Measurements from ENCODE around the gene THOC6.
A peak's percentile ranks its signal among the peaks of the same experiment; 100 is the strongest.
"Not testable (repeated sequence)": the region's sequence is repeated elsewhere in the genome, so short reads cannot be mapped to it uniquely, and the experiment has no call there.

The THOC6 gene

DNA sequence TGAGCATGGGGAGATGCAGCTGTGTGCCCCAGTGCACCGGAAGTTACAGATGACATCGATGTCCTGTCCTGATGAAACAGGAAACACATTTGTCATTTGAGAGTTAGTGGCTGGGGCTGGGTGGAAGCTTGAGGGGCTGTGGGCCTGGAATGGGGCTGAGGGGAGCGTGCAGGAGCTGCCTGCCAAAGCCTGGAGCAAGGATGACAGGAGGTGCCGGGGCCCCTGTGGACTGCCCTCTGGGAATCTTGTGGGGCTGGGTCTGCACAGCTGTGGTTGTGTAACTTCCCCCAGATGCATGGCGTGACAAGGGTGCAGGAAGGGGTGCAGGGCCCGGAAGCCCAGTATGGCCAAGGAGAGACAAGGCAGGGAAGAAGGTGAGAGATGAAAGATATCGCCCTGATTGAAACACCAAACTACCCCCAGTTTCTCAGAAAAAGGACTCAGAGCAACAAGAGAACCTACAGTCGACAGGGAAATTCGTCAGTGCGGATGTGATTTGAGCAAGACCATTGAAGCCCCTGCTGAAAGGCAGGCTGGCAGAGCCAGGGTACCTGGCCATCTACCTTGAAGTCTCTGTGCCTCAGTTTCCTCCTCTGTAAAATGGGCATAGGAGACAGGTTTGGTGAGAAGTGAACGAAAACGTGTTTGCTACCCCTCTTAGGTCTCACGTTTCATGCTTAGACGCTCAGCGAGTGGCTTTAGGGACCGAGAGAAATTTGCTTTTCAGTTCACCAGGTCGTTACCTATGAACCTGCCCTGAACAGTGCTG lies 31.3 kb downstream of the THOC6 start:
- DNase-seq (ENCODE audit: low read depth): no peak

DNA sequence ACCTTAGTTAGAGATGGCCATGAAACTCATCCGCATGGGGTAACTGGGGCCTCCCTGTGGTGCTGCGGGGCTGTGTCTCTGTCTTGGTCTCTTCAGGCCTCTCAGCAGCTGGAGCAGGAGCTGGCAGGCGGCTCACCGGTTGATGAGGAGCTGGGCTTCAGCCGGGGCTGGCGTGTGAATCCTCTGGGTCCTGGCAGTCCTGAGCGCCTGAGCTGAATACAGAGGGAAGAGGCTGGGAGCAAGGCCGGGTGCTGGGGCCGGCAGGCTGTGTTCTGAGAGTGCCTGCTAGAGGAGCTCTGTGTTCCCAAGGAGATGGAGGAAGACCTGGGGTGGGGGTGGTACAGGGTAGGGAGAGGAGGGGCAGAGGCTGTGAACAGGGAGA lies 31.9 kb downstream of the THOC6 start:
- not testable (repeated sequence) for DNase-seq (ENCODE audit: low read depth)

DNA sequence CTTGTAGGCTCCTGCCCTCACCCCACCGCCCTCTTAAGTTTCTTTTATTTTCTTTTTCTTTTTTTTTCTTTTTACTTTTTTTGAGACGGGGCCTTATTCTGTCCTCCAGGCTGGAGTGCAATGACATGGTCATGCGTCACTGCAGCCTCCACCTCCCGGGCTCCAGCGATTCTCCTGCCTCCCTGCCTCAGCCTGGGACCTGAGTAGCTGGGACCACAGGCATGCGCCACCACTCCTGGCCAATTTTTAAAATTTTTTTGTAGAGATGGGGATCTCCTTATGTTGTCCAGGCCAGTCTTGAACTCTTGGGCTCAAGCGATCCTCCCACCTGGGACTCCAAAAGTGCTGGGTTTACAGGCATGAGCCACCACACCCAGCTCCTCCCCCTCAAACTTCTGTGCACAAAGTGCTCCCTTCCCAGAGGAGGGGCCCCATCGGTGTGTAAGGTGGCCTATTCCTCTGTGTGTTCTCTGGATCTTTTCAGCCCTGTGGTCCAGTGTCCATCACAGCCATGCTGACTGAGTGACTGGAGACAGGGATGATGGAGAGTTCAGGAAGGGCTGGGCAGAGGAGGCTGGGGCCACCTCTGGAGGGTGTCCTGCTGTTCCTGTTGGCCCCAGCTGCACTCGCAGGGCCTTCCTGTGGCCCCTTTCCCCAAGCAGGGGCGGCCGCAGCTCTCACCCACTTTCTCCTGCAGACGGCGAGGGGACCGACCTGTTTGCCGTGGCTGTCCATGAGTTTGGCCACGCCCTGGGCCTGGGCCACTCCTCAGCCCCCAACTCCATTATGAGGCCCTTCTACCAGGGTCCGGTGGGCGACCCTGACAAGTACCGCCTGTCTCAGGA lies 32.7 kb downstream of the THOC6 start:
- no peak for DNase-seq (ENCODE audit: low read depth)

DNA sequence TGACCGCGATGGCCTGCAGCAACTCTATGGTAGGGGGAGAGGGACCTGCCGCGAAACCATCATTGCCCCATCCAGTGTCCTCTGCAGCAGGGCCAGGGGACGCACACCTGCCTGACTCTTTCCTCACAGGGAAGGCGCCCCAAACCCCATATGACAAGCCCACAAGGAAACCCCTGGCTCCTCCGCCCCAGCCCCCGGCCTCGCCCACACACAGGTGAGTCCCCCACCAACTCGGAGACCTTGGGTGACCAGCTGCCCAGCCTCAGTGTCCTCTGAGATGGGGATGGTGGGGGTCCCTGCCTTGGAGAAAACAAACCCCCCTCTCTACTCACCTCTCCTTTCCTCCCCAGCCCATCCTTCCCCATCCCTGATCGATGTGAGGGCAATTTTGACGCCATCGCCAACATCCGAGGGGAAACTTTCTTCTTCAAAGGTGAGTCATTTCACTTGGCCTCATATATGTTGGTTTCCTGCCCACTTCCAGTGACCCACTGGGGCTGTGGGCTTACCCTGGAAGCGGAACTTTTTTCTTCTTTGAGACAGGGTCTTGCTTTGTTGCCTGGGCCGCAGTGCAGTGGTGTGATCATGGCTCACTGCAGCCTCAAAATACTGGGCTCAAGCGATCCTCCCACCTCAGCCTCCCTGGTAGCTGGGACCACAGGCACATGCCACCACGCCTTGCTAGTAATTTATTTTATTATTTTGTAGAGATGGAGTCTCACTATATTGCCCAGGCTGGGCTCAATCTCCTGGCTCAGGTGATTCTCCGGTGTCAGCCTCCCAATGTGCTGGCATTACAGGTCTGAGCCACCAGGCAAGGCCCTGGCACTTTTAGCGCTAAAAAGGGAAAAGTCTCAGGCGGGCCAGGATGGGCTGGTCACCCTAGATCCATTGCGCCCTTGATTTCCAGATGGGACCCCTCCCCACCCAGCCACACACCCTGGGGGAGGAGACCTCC lies 33.6 kb downstream of the THOC6 start:
- no peak for DNase-seq (ENCODE audit: low read depth)

DNA sequence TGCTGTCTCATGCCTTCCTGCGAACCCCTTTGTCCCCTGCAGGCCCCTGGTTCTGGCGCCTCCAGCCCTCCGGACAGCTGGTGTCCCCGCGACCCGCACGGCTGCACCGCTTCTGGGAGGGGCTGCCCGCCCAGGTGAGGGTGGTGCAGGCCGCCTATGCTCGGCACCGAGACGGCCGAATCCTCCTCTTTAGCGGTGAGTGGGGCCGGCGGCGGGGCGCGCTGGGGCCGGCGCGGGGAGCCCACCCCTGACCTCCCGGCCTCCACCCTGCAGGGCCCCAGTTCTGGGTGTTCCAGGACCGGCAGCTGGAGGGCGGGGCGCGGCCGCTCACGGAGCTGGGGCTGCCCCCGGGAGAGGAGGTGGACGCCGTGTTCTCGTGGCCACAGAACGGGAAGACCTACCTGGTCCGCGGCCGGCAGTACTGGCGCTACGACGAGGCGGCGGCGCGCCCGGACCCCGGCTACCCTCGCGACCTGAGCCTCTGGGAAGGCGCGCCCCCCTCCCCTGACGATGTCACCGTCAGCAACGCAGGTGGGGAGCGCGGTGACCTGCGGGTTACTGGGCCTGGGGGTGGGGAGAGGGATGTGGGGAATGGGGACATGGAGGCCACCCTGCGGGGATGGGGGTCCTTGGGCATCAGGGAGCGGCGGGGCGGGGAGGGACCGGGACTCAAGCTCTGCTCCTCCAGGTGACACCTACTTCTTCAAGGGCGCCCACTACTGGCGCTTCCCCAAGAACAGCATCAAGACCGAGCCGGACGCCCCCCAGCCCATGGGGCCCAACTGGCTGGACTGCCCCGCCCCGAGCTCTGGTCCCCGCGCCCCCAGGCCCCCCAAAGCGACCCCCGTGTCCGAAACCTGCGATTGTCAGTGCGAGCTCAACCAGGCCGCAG lies 34.5 kb downstream of the THOC6 start:
- peak; percentile 40 for DNase-seq (ENCODE audit: low read depth)

DNA sequence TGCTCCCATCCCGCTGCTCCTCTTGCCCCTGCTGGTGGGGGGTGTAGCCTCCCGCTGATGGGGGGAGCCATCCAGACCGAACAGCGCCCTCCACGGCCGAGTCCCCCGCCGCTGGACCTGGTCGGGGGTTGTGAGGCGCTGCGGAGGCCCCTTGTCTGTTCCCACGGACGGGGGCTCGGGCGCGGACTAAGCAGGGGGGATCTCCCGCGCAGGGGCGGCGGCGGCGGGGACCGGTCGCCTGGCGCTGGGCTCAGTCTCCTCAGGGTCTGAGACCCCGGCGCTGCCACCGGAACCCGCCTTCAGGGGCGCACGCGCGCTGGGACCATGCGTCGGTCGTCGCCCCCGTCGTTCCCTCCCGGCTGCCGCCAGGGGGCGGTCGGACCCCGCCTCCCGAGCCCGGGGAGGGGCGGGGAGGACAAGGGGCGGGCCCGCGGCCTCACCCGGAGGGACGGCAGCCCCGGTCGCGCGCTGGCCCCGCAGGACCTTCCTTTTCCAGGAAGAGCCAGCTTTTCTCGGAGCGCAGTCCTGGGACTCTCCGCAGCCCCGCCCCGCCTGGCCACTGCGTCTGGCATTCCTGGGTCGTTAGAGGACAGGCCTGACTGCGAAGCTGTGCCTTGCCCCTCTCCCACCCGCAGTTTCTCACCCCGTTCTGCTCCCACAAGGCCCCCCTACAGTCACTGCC lies 35.3 kb downstream of the THOC6 start:
- peak; percentile 94 for DNase-seq (ENCODE audit: low read depth)

DNA sequence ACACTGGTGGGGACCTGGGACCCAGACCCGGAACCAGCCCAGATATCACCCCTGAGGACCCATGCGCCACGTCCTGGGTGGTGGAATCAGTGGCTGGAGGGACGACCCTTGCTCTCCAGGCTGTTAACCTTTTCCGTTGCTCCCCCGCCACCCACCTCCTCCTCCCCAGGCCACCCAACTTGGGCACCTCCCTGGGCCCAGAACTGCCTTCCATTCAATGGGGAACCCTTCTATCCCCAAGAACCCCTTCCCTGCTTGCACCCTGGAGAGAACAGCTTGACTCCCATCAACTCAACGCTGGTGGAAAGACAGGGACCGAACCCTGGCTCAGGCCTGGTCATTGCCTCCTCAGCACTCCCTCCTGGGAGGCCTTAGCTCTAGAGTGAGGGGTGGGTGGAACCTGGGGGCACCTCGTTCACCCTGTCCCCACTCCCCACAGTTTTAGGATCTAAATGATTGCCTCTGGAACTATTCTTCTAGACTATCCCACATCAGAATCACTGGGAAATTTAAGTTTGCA lies 35.9 kb downstream of the THOC6 start:
- no peak for DNase-seq (ENCODE audit: low read depth)

DNA sequence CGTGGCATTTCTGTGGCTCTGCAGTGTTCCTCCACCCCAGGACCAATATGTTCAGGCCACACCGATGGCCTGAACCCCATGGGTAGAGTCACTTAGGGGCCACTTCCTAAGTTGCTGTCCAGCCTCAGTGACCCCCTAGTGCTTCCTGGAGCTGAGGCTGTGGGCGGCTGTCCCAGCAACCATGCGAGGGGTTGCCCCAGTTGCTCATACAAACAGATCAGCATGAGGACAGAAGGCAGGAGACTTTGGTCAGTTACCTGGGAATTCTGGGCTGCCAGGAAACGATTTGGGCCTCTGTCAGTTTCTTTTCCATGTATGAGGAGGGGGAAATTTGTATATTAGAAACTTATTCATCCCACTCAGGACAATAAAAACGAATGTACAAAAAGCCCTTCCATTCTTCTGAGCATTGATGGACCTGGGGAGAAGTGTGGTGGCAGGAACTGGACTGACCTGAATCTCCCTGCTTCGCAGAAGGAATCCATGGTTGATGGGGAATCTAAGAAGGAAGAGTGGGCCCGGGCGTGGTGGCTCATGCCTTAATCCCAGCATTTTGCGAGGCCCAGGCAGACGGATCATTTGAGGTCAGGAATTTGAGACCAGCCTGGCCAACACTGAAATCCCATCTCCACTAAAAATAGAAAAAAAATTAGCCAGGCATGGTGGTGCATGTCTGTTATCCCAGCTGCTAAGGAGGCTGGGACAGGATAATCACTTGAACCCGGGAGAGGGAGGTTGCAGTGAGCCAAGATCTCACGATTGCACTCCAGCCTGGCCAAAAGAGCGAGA lies 36.7 kb downstream of the THOC6 start:
- peak; percentile 14 for DNase-seq (ENCODE audit: low read depth)

DNA sequence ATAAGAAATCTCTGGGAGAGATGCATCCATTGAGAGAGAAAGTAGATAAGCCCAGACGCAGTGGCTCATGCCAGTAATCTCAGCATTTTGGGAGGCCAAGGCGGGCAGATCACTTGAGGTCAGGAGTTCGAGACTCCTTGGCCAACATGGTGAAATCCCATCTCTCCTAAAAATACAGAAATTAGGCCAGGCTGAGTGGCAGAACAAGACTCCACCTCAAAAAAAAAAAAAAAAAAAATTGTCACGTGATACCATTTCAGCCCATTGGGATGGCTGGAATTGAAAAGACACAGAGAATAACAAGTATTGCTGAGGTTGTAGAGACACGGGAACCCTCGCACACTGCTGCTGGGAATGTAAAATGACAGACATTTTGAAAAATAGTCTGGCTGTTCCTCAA lies 38.7 kb downstream of the THOC6 start:
- DNase-seq (ENCODE audit: low read depth): no peak

DNA sequence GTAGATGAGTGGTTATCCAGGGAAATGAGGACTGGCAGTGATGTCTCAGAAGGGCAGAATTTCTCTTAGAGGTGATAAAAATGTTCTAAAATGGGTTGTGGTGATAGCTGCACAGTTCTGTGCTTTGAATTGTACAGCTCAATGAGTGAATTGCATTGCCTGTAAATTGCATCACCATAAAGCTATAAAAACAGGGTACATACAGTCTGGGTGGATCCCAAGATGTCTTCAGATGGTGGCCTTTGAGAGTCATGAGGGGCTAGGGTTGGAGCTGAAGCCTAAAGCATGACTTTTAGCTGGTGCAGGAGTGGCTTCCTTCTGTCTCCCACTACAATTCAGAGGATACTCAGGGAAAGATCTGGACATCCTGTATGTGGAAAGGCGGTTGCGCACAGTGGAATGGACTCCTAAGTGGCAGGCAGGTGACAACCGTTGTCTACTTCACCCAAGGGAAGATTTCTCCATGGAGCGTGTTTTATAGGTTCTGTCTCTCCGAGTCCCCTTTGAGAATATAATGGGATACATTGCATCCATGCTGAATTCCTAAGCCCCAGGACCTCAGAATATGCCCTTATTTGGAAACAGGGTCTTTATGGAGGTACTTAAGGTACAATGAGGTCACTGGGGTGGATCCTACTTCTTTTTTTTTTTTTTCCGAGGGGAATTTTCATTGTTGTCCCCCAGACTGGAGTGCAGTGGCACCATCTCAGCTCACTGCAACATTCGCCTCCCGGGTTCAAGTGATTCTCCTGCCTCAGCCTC lies 40.0 kb downstream of the THOC6 start:
- no peak for DNase-seq (ENCODE audit: low read depth)

DNA sequence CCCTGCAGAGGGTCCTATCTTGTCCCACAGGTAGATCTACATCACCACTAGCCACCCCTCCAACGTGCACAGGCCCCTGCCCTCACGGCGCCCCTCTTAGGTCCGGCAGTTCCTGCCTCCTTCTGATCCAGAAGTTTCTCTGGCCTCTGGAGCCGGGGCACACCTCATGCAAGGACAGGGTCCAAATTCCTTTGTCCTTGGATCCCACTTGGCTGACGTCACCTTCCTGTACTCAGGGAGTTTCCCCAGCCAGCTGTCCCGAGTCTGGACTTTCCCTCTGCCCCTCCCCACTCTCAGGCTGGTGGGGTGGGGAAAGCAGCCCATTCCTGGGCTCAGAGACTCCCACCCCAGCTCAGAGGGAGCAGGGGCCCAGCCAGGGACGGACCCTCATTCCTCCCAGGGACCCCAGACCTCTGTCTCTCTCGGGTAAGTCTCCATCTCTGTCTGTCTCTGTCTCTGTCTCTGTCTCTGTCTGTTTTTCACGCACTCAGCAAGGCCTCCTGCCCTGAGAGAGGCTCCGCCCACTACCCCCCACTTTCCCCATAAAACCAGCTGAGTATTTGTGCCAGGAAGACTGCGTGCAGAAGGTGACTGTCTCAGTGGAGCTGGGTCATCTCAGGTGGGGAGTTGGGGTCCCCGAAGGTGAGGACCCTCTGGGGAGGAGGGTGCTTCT lies 41.4 kb downstream of the THOC6 start, which contains the start of gene IL32:
TSS of gene IL32 (plus strand) at position 572 of the 673 bp plus-strand sequence. CDS start 172 bp downstream, outside the sequence.
- peak; percentile 80 for DNase-seq (ENCODE audit: low read depth)

DNA sequence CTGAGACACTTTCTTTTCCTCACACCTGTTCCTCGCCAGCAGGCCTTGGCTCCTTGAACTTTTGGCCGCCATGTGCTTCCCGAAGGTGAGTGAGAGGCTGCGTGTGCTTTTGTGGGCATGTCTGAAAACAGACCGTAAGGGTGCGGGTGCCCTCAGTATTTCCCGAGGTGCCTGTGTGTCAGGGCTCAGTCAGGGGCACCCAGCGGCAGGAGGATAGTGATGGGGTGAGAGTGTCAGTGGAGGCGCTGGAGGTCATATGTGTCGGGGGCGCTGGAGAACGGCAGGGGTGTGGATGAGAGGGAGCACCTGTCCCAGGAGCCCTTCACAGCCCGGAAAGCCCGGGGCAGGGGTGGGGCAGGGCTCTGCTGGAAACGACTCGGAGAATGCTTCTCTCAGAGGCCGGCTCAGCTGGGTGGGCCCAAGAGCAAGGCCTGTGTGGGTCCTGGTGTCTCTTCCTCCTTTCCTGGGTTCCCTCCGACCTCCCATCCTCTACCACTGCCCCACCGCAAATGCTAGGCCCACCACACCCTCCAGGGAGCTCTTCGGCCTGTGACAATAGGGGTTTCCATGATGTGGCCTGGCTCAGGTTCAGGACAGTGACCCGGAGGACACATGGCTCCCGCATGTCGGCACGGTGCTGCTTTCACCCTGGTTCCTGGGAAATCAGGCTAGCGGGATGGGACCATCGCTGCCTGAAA lies 42.1 kb downstream of the THOC6 start:
- DNase-seq (ENCODE audit: low read depth): no peak

DNA sequence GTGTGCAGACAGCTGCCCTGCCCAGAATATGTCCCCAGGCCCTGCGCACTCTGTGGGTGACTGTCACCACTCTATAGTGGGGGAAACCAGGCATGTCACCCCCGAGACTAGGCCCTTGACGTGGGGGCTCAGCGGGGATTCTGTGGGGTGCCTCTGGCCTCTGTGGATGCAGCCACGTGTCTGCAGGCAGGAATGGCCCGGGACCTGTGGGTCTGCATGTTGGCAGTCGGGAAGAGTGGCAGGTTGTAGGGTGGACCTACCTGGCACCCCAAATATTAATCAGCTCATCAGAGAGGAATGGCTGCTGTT lies 42.6 kb downstream of the THOC6 start:
- no peak for DNase-seq (ENCODE audit: low read depth)

DNA sequence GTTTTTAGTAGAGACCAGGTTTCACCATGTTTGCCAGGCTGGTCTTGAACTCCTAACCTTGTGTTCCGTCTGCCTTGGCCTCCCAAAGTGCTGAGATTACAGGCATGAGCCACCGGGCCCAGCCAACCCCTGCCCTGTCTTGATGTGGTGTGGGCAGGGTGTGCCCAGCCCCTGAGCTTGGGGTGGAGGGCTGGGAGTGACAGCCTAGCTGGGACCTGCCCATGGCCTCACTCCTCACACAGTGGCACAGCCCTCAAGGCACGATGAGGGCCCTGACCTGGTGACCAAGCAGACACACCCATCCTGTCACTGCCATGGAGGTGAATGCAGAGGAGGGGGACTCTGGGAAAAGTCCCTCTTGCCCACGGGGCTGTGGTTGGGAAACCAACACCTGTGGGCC lies 44.7 kb downstream of the THOC6 start:
- no peak for DNase-seq (ENCODE audit: low read depth)

DNA sequence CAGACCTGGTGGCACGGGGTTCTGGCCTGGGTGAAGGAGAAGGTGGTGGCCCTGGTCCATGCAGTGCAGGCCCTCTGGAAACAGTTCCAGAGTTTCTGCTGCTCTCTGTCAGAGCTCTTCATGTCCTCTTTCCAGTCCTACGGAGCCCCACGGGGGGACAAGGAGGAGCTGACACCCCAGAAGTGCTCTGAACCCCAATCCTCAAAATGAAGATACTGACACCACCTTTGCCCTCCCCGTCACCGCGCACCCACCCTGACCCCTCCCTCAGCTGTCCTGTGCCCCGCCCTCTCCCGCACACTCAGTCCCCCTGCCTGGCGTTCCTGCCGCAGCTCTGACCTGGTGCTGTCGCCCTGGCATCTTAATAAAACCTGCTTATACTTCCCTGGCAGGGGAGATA lies 45.3 kb downstream of the THOC6 start:
- not testable (repeated sequence) for DNase-seq (ENCODE audit: low read depth)

DNA sequence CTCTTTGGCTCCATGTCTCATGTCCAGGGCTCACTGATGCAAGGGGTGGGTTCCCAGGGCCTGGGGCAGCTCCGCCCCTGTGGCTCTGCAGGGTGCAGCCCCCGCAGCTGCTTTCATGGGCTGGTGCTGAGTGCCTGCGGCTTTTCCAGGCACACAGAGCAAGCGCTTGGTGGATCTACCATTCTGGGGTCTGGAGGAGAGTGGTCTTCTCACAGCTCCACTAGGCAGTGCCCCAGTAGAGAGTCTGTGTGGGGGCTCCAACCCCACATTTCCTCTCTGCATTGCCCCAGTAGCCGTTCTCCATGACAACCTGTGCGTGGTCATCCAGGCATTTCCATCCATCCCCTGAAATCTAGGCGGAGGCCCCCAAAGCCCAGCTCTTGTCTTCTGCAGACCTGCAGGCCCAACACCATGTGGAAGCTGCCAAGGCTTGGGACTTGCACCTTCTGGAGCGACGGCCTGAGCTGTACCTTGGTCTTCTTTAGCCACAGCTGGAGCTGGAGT lies 46.8 kb downstream of the THOC6 start:
- no peak for DNase-seq (ENCODE audit: low read depth)

DNA sequence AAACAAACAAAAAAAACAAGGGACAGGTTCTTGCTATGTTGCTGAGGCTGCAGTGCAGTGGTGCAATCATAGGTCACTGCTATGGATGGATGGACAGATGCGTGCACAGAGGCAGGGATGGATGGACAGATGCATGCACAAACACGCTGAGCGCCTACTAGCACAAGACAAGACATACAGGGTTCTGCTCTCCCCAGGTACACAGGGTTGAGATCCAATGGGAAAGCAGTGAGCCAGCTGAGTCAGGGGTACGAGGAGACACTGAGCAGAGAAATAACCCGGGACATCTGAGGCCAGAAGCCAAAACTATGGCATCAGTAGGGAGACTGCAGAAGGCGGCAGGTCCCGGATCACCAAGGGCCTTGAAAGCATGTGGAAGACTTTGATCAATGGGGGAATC lies 47.8 kb downstream of the THOC6 start:
- no peak for DNase-seq (ENCODE audit: low read depth)
